H1 (cell line): ENCODE data around the gene C14orf132. TPM values are rescaled to one million over a fixed set of nuclear protein-coding genes. Genes with fewer than 3 reads are reported as not detected.

Experiments
- RFX5 ChIP-seq: IDR thresholded peaks from 2 replicates; pipeline ENCODE4 v1.6.1; 2011; ENCODE audit warnings: low read depth, low read length, improper control_type of control experiment, borderline replicate concordance
- SAP30 ChIP-seq: fragments of 300-600 bp; sonication (generic); IDR thresholded peaks from 2 replicates; pipeline ENCODE4 v1.7.1; 2012; ENCODE audit warnings: low read length, moderate library complexity, mild to moderate bottlenecking, inconsistent platforms; ENCODE audit not compliant: insufficient read depth, insufficient replicate concordance
- polyA plus RNA-seq, 7 experiments: library from polyadenylated mRNA; depleted of rRNA in 3 of 7; stranded (reverse) in 5 of 7; unstranded in 2 of 7; fragments of >200 nt in 5 of 7; fragments of 200-250 nt in 2 of 7; gene quantifications; 1 replicate in 5 of 7; 2 replicates in 1 of 7; 4 replicates in 1 of 7; pipeline versions ENCODE4 v1.2.1 to v1.2.3, GENCODE V29; 2011 to 2013; ENCODE audit warnings: missing spikeins in 2 of 7, mixed read lengths in 2 of 7
- total RNA-seq: library from RNA; stranded (reverse); fragmentation: NEBNext Ultra II Directional; extraction: Animal tissue kit (Norgen Biotek cat#: 25700); gene quantifications from 2 replicates; pipeline ENCODE4 v1.2.1, GENCODE V29; 2021

C14orf132 gene
- total and polyA plus RNA-seq, 2 of the 8 experiments (the other 6 are each of a cell fraction or from before 2014, with no cell fraction given) = 11.7 to 32.5 TPM

- TF ChIP-seq SAP30 = no peak
- no peak for TF ChIP-seq RFX5
Observed at GRCh38 chr14:96126339-96126782, 87.2 kb downstream of the C14orf132 start (continued).
